GM12878 (cell line): Measurements from ENCODE around the gene NOS1.

ENCODE experiments used
- CTCF ChIP-seq, 3 experiments: IDR thresholded peaks in 2 of 3; conservative IDR thresholded peaks in 1 of 3; 2 replicates each; pipeline ENCODE4 v1.5.1; 2011; ENCODE audit warnings: low read depth in 3 of 3, low read length in 3 of 3, mild to moderate bottlenecking in 3 of 3, control low read depth in 2 of 3, moderate library complexity in 2 of 3, inconsistent platforms in 1 of 3, mixed read lengths in 1 of 3; ENCODE audit not compliant: control insufficient read depth in 2 of 3, insufficient read depth in 1 of 3; ENCODE audit errors: extremely low read depth in 1 of 3
- DPF2 ChIP-seq: fragments of 450-650 bp; IDR thresholded peaks from 2 replicates; pipeline ENCODE4 v1.6.1; 2017; ENCODE audit warnings: mild to moderate bottlenecking
- EZH2 ChIP-seq: IDR thresholded peaks from 2 replicates; pipeline ENCODE4 v1.6.1; 2012; ENCODE audit warnings: low read depth, mild to moderate bottlenecking, control low read depth, inconsistent platforms, low read length, borderline replicate concordance; ENCODE audit not compliant: control insufficient read depth
- HDAC6 ChIP-seq: fragments of 200-600 bp; sonication (generic); IDR thresholded peaks from one replicate; pipeline ENCODE4 v1.8.0; 2017; ENCODE audit warnings: antibody characterized with exemption; ENCODE audit not compliant: unreplicated experiment
- MYC ChIP-seq: IDR thresholded peaks from 2 replicates; pipeline ENCODE4 v1.6.1; 2011; ENCODE audit warnings: mild to moderate bottlenecking, low read length, moderate library complexity, inconsistent platforms; ENCODE audit not compliant: insufficient read depth, insufficient replicate concordance, insufficient read length, severe bottlenecking
- POLR2A ChIP-seq: IDR thresholded peaks from 2 replicates; pipeline ENCODE4 v1.6.1; 2011; ENCODE audit warnings: low read depth, mild to moderate bottlenecking, low read length
- SMC3 ChIP-seq: IDR thresholded peaks from 2 replicates; pipeline ENCODE4 v1.6.1; 2011; ENCODE audit warnings: low read length, improper control_type of control experiment, borderline replicate concordance
- TCF12 ChIP-seq: IDR thresholded peaks from 2 replicates; pipeline ENCODE4 v1.6.1; 2011; ENCODE audit warnings: low read depth, mild to moderate bottlenecking, low read length
- YY1 ChIP-seq: IDR thresholded peaks from 2 replicates; pipeline ENCODE4 v1.6.1; 2011; ENCODE audit warnings: low read depth, mild to moderate bottlenecking, low read length
- ZNF274 ChIP-seq: IDR thresholded peaks from one replicate; pipeline ENCODE4 v1.8.0; 2011; ENCODE audit not compliant: insufficient read length, insufficient read depth
- ZZZ3 ChIP-seq: IDR thresholded peaks from 2 replicates; pipeline ENCODE4 v1.6.1; 2011; ENCODE audit warnings: low read depth; ENCODE audit not compliant: control insufficient read depth, insufficient read length
- TF ChIP-seq, protein P1 (sequence below): IDR thresholded peaks from 2 replicates; pipeline ENCODE4 v1.6.1; 2012; ENCODE audit warnings: mild to moderate bottlenecking, low read depth, low read length

DNA sequence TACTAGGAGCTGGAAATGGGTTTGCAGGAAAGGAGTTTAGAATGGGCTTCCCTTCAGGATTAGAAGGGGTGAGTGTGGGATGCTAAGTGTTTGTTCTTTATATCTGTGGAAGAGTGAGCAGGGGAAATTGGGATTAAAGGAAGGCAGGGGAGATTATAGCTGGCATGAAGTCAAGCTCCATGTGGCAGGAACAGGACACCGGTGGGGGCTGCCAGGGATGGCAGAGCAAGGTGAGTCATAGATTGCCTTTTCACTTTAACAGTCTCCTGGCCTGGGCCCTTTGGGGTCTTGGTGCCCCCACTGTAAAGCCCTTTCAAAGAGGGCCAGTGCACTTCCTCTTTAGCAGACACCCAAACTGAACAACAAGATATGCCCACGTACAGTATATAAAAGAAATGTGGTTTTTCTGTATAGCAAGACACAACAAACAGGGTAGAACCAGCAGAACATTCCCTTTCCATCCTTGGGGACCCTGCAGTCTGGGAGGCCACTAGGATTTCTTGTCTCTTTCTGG, 148.1 kb downstream of the NOS1 start:
- TF ChIP-seq MYC (no peak), CTCF (IDR thresholded peaks at IDR 0.05 in 2 of 3, conservative IDR thresholded peaks at IDR 0.05 in 1 of 3; ENCODE audit: control insufficient read depth in 2 of 3, extremely low read depth in 1 of 3, insufficient read depth in 1 of 3, low read depth in 3 of 3, low read length in 3 of 3) (no peak), ZNF274 (no peak), TCF12 (no peak), EZH2 (no peak), SMC3 (no peak), YY1 (no peak), HDAC6 (no peak), POLR2A (no peak), DPF2 (no peak), ZZZ3 (no peak)
- TF ChIP-seq, protein P1, sequence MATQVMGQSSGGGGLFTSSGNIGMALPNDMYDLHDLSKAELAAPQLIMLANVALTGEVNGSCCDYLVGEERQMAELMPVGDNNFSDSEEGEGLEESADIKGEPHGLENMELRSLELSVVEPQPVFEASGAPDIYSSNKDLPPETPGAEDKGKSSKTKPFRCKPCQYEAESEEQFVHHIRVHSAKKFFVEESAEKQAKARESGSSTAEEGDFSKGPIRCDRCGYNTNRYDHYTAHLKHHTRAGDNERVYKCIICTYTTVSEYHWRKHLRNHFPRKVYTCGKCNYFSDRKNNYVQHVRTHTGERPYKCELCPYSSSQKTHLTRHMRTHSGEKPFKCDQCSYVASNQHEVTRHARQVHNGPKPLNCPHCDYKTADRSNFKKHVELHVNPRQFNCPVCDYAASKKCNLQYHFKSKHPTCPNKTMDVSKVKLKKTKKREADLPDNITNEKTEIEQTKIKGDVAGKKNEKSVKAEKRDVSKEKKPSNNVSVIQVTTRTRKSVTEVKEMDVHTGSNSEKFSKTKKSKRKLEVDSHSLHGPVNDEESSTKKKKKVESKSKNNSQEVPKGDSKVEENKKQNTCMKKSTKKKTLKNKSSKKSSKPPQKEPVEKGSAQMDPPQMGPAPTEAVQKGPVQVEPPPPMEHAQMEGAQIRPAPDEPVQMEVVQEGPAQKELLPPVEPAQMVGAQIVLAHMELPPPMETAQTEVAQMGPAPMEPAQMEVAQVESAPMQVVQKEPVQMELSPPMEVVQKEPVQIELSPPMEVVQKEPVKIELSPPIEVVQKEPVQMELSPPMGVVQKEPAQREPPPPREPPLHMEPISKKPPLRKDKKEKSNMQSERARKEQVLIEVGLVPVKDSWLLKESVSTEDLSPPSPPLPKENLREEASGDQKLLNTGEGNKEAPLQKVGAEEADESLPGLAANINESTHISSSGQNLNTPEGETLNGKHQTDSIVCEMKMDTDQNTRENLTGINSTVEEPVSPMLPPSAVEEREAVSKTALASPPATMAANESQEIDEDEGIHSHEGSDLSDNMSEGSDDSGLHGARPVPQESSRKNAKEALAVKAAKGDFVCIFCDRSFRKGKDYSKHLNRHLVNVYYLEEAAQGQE = no peak
